GM18517 (cell line): ENCODE measurements around the gene FLYWCH2.
"Not testable (repeated sequence)": the region's sequence is repeated elsewhere in the genome, so short reads cannot be mapped to it uniquely, and the experiment has no call there.

Source experiments
- ATAC-seq: cut with Tn5 transposase; IDR thresholded peaks from one replicate; pipeline ENCODE4 v1.9.1; 2021; ENCODE audit warnings: mild to moderate bottlenecking, moderate library complexity; ENCODE audit not compliant: unreplicated experiment

FLYWCH2 gene

DNA sequence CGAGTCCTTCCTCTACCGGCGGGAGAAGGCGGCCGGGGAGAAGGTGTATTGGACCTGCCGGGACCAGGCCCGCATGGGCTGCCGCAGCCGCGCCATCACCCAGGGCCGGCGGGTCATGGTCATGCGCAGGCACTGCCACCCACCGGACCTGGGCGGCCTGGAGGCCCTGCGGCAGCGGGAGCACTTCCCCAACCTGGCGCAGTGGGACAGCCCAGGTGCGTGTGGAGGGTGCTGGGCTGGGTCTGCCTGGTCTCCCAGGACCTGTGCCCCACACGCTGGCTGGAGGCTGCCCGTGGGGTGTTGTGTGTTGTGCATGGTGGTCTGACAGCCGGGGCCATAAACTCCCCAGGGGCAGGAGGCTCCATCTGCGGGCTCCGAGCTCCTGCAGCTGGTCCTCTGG lies 54.2 kb downstream of the FLYWCH2 start:
- no peak for ATAC-seq

DNA sequence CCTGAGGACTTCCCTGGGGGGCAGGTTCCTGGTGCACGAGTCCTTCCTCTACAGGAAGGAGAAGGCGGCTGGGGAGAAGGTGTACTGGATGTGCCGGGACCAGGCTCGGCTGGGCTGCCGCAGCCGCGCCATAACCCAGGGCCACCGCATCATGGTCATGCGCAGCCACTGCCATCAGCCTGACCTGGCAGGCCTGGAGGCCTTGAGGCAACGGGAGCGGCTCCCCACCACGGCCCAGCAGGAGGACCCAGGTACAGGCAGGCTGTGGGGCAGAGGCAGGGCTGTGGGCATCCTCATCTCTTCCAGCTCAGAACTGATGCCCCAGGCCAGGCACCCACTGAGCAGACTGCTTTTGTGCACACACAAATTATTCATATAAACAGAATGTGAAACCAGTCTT lies 55.2 kb downstream of the FLYWCH2 start:
- ATAC-seq = no peak

DNA sequence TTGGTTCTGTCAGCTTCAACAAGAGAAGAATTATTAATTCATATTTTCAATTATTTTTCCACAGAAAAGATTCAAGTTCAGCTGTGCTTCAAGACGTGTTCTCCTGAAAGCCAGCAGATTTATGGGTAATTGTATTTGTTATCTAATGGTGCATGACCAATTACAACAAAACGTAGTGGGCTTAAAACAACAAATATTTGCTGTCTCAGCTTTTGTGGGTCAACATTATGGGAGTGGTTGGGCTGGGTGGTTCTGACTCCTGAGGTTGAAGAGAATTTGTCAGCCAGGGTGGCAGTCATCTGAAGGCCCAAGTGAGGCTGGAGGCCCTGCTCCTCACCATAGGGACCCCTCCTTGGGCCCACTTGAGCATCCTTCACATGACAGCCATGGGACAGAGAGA lies 57.0 kb downstream of the FLYWCH2 start:
- ATAC-seq = no peak

DNA sequence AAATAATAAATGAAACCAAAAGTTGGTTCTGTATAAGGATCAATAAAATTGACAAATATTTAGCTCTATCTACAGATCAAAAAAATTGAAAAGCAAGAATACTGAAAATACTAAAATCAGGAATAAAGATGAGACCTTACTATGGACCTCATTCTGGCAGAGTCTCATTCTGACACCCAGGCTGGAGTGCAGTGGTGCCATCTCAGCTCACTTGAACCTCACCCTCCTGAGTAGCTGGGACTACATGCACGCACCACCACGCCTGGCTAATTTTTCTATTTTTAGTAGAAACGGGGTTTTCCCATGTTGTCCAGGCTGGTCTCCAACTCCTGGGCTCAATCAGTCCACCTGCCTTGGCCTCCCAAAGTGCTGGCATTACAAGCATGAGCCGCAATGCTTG lies 59.0 kb downstream of the FLYWCH2 start:
- no peak for ATAC-seq

DNA sequence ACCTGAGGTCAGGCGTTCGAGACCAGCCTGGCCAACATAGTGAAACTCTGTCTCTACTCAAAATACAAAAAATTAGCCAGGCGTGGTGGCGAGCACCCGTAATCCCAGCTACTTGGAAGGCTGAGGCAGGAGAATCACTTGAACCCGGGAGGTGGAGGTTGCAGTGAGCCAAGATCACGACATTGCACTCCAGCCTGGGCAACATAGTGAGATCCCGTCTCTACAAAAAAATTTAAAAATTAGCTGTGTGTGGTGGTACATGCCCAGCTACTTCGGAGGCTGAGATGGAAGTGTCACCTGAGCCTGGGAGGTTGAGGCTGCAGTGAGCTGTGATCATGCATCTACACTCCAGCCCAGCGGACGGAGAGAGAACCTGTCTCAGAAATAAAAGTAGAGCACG lies 60.7 kb downstream of the FLYWCH2 start:
- ATAC-seq = not testable (repeated sequence)

DNA sequence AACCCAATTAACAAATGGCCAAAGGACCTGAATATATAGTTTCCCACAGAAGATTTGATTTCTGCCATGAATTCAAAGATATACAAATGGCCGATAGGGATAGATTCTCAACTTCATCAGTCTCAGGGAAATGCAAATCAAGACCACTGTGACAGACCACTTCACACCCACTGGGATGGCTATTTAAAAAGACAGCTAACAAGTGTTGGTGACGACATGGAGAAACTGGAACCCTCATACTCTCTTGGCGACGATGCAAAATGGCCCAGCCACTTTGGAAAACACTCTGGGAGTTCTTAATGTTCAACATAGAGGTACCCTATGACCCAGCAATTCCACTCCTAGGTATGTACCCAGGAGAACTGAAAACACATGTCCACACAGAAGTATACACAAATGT lies 63.6 kb downstream of the FLYWCH2 start:
- ATAC-seq = no peak
